ENCODE measurements around the gene RNU6-9.
A peak's percentile ranks its signal among the peaks of the same experiment; 100 is the strongest.

RNU6-9 gene

DNA sequence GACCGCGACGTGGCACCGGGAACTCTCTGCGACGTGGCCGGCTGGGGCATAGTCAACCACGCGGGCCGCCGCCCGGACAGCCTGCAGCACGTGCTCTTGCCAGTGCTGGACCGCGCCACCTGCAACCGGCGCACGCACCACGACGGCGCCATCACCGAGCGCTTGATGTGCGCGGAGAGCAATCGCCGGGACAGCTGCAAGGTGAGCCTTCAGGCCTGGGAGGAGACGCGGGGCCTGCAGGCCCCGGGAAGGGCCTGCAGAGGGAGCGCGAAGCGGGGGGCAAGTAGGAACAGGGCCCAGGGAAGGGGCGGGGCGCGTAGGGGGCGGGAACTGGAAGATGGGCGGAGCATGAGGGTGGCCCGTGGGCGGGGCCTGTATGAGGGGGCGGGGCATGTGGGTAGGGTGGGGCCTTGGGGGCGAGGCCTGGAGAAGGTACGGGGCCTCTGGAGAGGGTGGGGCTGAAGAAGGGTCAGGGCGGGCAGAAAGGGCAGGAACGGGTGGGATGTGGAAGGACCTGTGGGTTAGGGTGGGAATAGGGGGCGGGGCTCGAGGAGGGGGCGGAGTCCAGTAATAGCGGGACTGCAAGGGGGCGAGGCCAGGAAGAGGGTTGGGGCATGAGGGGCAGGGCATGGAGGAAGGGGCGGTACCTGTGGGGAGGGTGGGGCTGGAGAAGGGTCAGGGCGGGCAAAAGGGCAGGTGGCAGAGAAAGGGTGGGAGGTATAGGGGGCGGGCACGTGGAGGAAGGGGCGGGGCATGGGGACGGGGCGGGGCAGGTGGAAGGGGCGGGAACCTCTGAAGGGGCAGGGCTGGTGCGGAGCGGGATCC lies 31.3 kb upstream of the RNU6-9 start (continued):
- TF ChIP-seq BCL11B (tag by site-specific recombination; IDR thresholded peaks at IDR 0.05; ENCODE audit: low read depth) (no peak), SP2 (tag by site-specific recombination; IDR thresholded peaks at IDR 0.05) (peak; percentile 47), ZNF37A (tag by site-specific recombination; IDR thresholded peaks at IDR 0.05) (no peak), KLF9 (tag by site-specific recombination; IDR thresholded peaks at IDR 0.05; ENCODE audit: low read depth) (peak; percentile 10; the same call in 1 of the 2 replicates), ZNF211 (tag by site-specific recombination; IDR thresholded peaks at IDR 0.05; ENCODE audit: low read depth) (no peak), ZBTB7A (tag by site-specific recombination; IDR thresholded peaks at IDR 0.05; ENCODE audit: low read depth) (no peak), KLF10 (tag by site-specific recombination; IDR thresholded peaks at IDR 0.05) (peak; percentile 17; the same call in 1 of the 2 replicates), ZSCAN16 (tag by site-specific recombination; IDR thresholded peaks at IDR 0.05) (no peak), ZNF560 (tag by site-specific recombination; IDR thresholded peaks at IDR 0.05; ENCODE audit: borderline replicate concordance) (no peak), ZNF302 (tag by site-specific recombination; IDR thresholded peaks at IDR 0.05; ENCODE audit: low read depth) (no peak), ZNF777 (tag by site-specific recombination; IDR thresholded peaks at IDR 0.05; ENCODE audit: borderline replicate concordance) (no peak), ZXDB (tag by site-specific recombination; IDR thresholded peaks at IDR 0.05) (no peak), ZNF558 (tag by site-specific recombination; IDR thresholded peaks at IDR 0.05) (no peak)
- TF ChIP-seq, protein P1, sequence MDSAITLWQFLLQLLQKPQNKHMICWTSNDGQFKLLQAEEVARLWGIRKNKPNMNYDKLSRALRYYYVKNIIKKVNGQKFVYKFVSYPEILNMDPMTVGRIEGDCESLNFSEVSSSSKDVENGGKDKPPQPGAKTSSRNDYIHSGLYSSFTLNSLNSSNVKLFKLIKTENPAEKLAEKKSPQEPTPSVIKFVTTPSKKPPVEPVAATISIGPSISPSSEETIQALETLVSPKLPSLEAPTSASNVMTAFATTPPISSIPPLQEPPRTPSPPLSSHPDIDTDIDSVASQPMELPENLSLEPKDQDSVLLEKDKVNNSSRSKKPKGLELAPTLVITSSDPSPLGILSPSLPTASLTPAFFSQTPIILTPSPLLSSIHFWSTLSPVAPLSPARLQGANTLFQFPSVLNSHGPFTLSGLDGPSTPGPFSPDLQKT (IDR thresholded peaks at IDR 0.05; ENCODE audit: borderline replicate concordance, low read depth, low read length) = no peak
- TF ChIP-seq, protein P2, sequence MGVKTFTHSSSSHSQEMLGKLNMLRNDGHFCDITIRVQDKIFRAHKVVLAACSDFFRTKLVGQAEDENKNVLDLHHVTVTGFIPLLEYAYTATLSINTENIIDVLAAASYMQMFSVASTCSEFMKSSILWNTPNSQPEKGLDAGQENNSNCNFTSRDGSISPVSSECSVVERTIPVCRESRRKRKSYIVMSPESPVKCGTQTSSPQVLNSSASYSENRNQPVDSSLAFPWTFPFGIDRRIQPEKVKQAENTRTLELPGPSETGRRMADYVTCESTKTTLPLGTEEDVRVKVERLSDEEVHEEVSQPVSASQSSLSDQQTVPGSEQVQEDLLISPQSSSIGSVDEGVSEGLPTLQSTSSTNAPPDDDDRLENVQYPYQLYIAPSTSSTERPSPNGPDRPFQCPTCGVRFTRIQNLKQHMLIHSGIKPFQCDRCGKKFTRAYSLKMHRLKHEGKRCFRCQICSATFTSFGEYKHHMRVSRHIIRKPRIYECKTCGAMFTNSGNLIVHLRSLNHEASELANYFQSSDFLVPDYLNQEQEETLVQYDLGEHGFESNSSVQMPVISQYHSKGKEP (tag by site-specific recombination; IDR thresholded peaks at IDR 0.05) = peak; percentile 47; the same call in 1 of the 2 replicates

DNA sequence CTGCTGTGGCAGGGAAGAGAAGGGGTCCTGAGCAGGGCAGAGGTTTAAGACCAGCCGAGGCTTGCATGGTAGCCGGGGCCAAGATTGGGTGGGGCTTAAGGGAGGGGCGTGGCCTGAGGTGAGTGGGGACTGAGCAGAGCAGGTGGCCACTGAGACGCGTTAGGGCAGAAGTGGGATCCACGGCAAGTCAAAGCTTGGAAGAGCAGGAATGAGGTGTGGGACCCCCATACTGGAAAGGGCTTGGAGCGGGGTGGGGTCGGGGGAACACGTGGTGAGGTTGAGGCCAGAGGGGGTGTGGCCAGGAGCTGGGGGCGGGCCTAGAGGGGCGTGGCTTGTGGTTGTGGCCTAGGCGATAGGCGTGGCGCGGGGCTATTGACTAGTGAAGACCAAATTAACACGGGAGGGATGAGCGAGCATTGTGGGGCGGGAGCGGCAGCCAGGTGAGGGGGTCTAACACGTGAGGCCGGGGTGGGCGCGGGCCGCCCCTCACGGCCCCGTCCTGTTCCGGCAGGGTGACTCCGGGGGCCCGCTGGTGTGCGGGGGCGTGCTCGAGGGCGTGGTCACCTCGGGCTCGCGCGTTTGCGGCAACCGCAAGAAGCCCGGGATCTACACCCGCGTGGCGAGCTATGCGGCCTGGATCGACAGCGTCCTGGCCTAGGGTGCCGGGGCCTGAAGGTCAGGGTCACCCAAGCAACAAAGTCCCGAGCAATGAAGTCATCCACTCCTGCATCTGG lies 30.5 kb upstream of the RNU6-9 start:
- Histone ChIP-seq H3K4me3 (ENCODE audit: low read depth, low read length) (no peak overlapping the region), H3K4me1 (ENCODE audit: control insufficient read depth, insufficient read depth, low read length) (no peaks in the 10 kb centered on the region), H3K36me3 (ENCODE audit: control insufficient read depth in 2 of 2, insufficient read depth in 1 of 2, low read length in 2 of 2) (peaks cover 0 to 5% of the 10 kb centered on the region in 2 experiments; a peak in 1 of 3 replicates), H3K27ac (ENCODE audit: extremely low read depth, low read depth, low read length) (no peak overlapping the region), H3K9me3 (ENCODE audit: control insufficient read depth, insufficient read depth, low read depth, low read length) (no peaks in the 10 kb centered on the region)
- ChIA-PET POLR2A (interaction anchor here (0.5 to 1.4 kb wide), 2 partner anchors 16 to 30 kb away, joined by 3 to 6 read pairs; partner anchors contain the start of genes MED16 and RNU6-9), CTCF (interaction anchor here (0.9 to 1.8 kb wide), 3 partner anchors 58 to 99 kb away, joined by 3 to 10 read pairs (median 5); no protein-coding TSS in a partner anchor)
- TF ChIP-seq ZNF37A (tag by site-specific recombination; IDR thresholded peaks at IDR 0.05) (no peak), KLF7 (tag by site-specific recombination; IDR thresholded peaks at IDR 0.05; ENCODE audit: borderline replicate concordance) (0 out of 2 replicates have a peak, but pooled peaks have one; percentile 13), GLI2 (tag by site-specific recombination; IDR thresholded peaks at IDR 0.05; ENCODE audit: borderline replicate concordance, low read depth) (no peak), KLF1 (tag by site-specific recombination; IDR thresholded peaks at IDR 0.05) (peak; percentile 22), ZNF600 (tag by site-specific recombination; IDR thresholded peaks at IDR 0.05) (peak; percentile 51; the same call in 1 of the 2 replicates), KLF8 (tag by site-specific recombination; IDR thresholded peaks at IDR 0.05) (peak; percentile 28; the same call in 1 of the 2 replicates), KLF9 (tag by site-specific recombination; IDR thresholded peaks at IDR 0.05; ENCODE audit: low read depth) (peak; percentile 85), HOXA7 (CRISPR knock-in tag; IDR thresholded peaks at IDR 0.05; ENCODE audit: borderline replicate concordance) (no peak), FEZF1 (tag by site-specific recombination; IDR thresholded peaks at IDR 0.05) (no peak)
